Measurements from ENCODE around the gene METTL25B. TPM values are rescaled to one million over a fixed set of nuclear protein-coding genes. Genes with fewer than 3 reads are reported as not detected.

METTL25B gene
- total and polyA plus RNA-seq, 10 of the 15 experiments (the other 5 are each of a cell fraction or from before 2014, with no cell fraction given), result 5.9 to 25.2 (median 13.5) TPM

DNA sequence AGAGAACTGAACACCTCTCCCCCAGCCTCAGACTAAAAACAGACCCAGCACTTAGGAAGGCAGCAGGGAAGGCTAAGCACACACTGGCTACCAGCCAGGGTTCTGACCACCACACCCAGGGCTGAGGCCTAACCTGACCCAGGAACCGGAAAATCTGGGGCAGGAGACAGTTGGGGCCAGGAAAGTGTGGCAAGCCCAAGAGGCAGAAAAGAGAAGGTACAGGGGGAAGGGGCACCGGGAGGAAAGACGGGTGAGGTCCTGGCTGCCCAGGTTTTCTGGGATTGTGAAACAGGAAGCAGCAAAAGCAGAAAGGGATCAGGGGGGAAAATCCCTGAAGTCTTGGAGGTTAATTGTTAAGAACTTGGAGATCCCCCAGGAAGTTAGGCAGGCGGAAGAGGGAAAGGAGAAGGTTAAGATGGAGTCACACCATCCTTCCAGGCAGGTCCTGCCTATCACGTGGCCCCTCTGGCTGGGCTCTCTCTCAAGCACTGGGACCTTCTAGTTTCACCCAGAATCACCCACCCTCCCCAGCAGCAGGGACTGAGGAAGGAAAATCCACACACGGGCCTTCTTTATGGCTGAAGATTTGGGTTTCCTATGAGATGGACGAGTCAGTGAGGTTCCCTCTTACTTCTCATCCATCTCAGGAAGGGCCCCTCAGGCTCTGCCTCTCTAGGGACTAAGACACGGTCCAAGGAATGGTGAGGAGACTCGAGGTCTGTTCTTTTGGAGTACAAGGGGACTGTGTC is 20.6 kb downstream of the METTL25B start (continued):
- TF ChIP-seq HDAC6 (IDR thresholded peaks at IDR 0.05; ENCODE audit: unreplicated experiment) (no peak), RB1 (IDR thresholded peaks at IDR 0.05; ENCODE audit: borderline replicate concordance) (no peak), SRF (IDR thresholded peaks at IDR 0.05; ENCODE audit: low read depth in 2 of 2, low read length in 2 of 2) (0 out of 4 replicates have a peak, but pooled peaks of 1 of the 2 experiments have one; percentile 29), YBX1 (IDR thresholded peaks at IDR 0.05) (no peak), NR2C1 (IDR thresholded peaks at IDR 0.05) (peak; percentile 88), CREB1 (IDR thresholded peaks at IDR 0.05; ENCODE audit: low read depth) (no peak), HDGF (IDR thresholded peaks at IDR 0.05) (0 out of 2 replicates have a peak, but pooled peaks have one; percentile 44), YY1 (IDR thresholded peaks at IDR 0.05; ENCODE audit: low read depth, low read length) (peak; percentile 79), ZNF274 (IDR thresholded peaks at IDR 0.05; ENCODE audit: insufficient read depth, insufficient read length) (no peak), IKZF2 (IDR thresholded peaks at IDR 0.05) (peak; percentile 82 to 83; a peak in 3 of 4 replicates), IRF4 (IDR thresholded peaks at IDR 0.05; ENCODE audit: low read depth, low read length) (no peak), BRCA1 (IDR thresholded peaks at IDR 0.05; ENCODE audit: low read depth, low read length) (no peak), EP300 (IDR thresholded peaks at IDR 0.05; ENCODE audit: borderline replicate concordance in 1 of 2, control insufficient read depth in 1 of 2, low read depth in 2 of 2, low read length in 2 of 2) (0 out of 4 replicates have a peak, but pooled peaks of 1 of the 2 experiments have one; percentile 15)
- TF ChIP-seq, protein P1, sequence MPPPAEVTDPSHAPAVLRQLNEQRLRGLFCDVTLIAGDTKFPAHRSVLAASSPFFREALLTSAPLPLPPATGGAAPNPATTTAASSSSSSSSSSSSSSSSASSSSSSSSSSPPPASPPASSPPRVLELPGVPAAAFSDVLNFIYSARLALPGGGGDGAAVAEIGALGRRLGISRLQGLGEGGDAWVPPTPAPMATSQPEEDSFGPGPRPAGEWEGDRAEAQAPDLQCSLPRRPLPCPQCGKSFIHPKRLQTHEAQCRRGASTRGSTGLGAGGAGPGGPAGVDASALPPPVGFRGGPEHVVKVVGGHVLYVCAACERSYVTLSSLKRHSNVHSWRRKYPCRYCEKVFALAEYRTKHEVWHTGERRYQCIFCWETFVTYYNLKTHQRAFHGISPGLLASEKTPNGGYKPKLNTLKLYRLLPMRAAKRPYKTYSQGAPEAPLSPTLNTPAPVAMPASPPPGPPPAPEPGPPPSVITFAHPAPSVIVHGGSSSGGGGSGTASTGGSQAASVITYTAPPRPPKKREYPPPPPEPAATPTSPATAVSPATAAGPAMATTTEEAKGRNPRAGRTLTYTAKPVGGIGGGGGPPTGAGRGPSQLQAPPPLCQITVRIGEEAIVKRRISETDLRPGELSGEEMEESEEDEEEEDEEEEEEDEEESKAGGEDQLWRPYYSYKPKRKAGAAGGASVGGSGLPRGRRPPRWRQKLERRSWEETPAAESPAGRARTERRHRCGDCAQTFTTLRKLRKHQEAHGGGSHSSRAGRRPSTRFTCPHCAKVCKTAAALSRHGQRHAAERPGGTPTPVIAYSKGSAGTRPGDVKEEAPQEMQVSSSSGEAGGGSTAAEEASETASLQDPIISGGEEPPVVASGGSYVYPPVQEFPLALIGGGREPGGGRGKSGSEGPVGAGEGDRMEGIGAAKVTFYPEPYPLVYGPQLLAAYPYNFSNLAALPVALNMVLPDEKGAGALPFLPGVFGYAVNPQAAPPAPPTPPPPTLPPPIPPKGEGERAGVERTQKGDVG (CRISPR knock-in tag; IDR thresholded peaks at IDR 0.05), result no peak
- TF ChIP-seq, protein P2, sequence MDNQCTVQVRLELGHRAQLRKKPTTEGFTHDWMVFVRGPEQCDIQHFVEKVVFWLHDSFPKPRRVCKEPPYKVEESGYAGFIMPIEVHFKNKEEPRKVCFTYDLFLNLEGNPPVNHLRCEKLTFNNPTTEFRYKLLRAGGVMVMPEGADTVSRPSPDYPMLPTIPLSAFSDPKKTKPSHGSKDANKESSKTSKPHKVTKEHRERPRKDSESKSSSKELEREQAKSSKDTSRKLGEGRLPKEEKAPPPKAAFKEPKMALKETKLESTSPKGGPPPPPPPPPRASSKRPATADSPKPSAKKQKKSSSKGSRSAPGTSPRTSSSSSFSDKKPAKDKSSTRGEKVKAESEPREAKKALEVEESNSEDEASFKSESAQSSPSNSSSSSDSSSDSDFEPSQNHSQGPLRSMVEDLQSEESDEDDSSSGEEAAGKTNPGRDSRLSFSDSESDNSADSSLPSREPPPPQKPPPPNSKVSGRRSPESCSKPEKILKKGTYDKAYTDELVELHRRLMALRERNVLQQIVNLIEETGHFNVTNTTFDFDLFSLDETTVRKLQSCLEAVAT (IDR thresholded peaks at IDR 0.05), result peak; percentile 46; the same call in 1 of the 2 replicates
- TF ChIP-seq, protein P3, sequence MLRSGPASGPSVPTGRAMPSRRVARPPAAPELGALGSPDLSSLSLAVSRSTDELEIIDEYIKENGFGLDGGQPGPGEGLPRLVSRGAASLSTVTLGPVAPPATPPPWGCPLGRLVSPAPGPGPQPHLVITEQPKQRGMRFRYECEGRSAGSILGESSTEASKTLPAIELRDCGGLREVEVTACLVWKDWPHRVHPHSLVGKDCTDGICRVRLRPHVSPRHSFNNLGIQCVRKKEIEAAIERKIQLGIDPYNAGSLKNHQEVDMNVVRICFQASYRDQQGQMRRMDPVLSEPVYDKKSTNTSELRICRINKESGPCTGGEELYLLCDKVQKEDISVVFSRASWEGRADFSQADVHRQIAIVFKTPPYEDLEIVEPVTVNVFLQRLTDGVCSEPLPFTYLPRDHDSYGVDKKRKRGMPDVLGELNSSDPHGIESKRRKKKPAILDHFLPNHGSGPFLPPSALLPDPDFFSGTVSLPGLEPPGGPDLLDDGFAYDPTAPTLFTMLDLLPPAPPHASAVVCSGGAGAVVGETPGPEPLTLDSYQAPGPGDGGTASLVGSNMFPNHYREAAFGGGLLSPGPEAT (IDR thresholded peaks at IDR 0.05; ENCODE audit: low read depth), result peak; percentile 76
- TF ChIP-seq, protein P4, sequence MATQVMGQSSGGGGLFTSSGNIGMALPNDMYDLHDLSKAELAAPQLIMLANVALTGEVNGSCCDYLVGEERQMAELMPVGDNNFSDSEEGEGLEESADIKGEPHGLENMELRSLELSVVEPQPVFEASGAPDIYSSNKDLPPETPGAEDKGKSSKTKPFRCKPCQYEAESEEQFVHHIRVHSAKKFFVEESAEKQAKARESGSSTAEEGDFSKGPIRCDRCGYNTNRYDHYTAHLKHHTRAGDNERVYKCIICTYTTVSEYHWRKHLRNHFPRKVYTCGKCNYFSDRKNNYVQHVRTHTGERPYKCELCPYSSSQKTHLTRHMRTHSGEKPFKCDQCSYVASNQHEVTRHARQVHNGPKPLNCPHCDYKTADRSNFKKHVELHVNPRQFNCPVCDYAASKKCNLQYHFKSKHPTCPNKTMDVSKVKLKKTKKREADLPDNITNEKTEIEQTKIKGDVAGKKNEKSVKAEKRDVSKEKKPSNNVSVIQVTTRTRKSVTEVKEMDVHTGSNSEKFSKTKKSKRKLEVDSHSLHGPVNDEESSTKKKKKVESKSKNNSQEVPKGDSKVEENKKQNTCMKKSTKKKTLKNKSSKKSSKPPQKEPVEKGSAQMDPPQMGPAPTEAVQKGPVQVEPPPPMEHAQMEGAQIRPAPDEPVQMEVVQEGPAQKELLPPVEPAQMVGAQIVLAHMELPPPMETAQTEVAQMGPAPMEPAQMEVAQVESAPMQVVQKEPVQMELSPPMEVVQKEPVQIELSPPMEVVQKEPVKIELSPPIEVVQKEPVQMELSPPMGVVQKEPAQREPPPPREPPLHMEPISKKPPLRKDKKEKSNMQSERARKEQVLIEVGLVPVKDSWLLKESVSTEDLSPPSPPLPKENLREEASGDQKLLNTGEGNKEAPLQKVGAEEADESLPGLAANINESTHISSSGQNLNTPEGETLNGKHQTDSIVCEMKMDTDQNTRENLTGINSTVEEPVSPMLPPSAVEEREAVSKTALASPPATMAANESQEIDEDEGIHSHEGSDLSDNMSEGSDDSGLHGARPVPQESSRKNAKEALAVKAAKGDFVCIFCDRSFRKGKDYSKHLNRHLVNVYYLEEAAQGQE (IDR thresholded peaks at IDR 0.05; ENCODE audit: low read depth, low read length), result no peak
- TF ChIP-seq, protein P5, sequence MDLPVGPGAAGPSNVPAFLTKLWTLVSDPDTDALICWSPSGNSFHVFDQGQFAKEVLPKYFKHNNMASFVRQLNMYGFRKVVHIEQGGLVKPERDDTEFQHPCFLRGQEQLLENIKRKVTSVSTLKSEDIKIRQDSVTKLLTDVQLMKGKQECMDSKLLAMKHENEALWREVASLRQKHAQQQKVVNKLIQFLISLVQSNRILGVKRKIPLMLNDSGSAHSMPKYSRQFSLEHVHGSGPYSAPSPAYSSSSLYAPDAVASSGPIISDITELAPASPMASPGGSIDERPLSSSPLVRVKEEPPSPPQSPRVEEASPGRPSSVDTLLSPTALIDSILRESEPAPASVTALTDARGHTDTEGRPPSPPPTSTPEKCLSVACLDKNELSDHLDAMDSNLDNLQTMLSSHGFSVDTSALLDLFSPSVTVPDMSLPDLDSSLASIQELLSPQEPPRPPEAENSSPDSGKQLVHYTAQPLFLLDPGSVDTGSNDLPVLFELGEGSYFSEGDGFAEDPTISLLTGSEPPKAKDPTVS (IDR thresholded peaks at IDR 0.05; ENCODE audit: low read depth, low read length), result no peak

All from GM12878 (cell line).